HUES48 (cell line): ENCODE data around the gene PMVK.
"Not testable (repeated sequence)": the region's sequence is repeated elsewhere in the genome, so short reads cannot be mapped to it uniquely, and the experiment has no call there.

Experiments
- H3K27ac ChIP-seq: one replicate; pipeline ENCODE4 v1.7.0; 2013; ENCODE audit warnings: low read depth, low read length, inconsistent platforms
- H3K27me3 ChIP-seq: 2 replicates; pipeline ENCODE4 v1.6.1; 2013; ENCODE audit warnings: mild to moderate bottlenecking, low read length; ENCODE audit not compliant: control insufficient read depth, insufficient read depth
- H3K36me3 ChIP-seq: 2 replicates; pipeline ENCODE4 v1.6.1; 2013; ENCODE audit warnings: low read length; ENCODE audit not compliant: control insufficient read depth, insufficient read depth
- H3K4me1 ChIP-seq: 2 replicates; pipeline ENCODE4 v1.6.1; 2013; ENCODE audit warnings: mild to moderate bottlenecking, low read length; ENCODE audit not compliant: control insufficient read depth, insufficient read depth
- H3K4me3 ChIP-seq: 2 replicates; pipeline ENCODE4 v1.5.1; 2013; ENCODE audit warnings: mild to moderate bottlenecking, low read depth, low read length
- H3K9ac ChIP-seq: 2 replicates; pipeline ENCODE4 v1.6.1; 2013; ENCODE audit warnings: mild to moderate bottlenecking, low read depth, low read length, moderate library complexity
- H3K9me3 ChIP-seq: 2 replicates; pipeline ENCODE4 v1.6.1; 2013; ENCODE audit warnings: low read length; ENCODE audit not compliant: control insufficient read depth, insufficient read depth

Gene PMVK

DNA sequence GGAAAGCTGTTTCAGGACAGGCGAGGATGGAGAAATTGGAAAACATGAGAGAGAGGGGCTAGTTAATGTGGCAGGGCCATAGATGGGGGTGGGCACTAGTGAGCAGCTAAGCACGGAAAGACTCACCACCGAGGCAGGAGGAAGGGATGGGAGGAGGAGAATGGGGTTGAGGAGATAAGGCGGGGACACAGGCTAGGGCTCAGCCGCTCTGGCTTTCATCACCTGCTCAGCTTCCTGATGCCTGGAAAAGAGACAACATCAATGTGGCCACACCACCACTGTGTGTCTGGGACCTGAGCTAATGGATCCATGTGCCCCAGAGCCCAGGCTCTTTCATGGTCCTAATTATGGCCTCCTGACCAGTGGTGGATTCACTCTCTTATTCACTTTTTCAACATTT lies 27.6 kb downstream of the PMVK start:
- Histone ChIP-seq H3K27ac (no peak overlapping the region), H3K4me3 (no peak overlapping the region), H3K9ac (no peak overlapping the region), H3K4me1 (no peaks in the 10 kb centered on the region), H3K27me3 (no peaks in the 10 kb centered on the region; the same call in 1 of the 2 replicates), H3K36me3 (no peaks in the 10 kb centered on the region), H3K9me3 (peaks cover 6% of the 10 kb centered on the region; the same call in 1 of the 2 replicates)

GRCh38 chr1:154908129-154908528 lies 28.4 kb downstream of the PMVK start:
- not testable (repeated sequence) for H3K36me3 ChIP-seq, H3K9me3 ChIP-seq, H3K4me1 ChIP-seq, H3K27me3 ChIP-seq, H3K9ac ChIP-seq, H3K27ac ChIP-seq, H3K4me3 ChIP-seq

GRCh38 chr1:154906621-154907081 lies 29.9 kb downstream of the PMVK start:
- H3K4me1 ChIP-seq = no peaks in the 10 kb centered on the region
- no peaks in the 10 kb centered on the region for H3K27me3 ChIP-seq
- no peak overlapping the region for H3K27ac ChIP-seq
- no peaks in the 10 kb centered on the region for H3K36me3 ChIP-seq
- H3K9me3 ChIP-seq = peaks cover 6% of the 10 kb centered on the region; the same call in 1 of the 2 replicates
- H3K9ac ChIP-seq = no peak overlapping the region
- H3K4me3 ChIP-seq = no peak overlapping the region

DNA sequence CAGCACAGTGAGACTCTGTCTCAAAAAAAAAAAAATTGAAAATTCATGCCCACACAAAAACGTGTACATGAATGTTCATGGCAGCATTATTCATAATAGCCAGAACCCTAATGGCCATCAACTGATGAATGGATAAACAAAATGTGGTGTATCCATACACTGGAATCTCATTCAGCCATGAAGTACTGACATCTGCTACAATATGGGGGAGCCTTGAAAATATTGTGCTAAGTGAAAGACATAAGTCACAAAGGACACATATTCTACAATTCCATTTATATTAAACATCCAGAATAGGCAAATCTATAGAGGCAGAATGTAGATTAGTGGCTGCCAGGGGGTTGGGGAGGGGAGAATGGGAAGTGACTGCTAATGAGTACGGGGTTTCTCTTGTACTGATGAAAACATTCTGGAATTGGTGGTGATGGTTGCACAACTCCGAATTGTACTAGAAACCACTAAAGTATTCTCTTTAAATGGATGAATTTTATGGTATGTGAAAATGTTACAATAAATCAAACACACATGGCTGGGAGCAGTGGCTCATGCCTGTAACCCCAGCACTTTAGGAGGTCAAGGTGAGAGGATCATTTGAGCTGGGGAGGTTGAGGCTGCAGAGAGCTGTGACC lies 33.5 kb downstream of the PMVK start:
- Histone ChIP-seq H3K9ac (no peak overlapping the region), H3K9me3 (peaks cover 3% of the 10 kb centered on the region; the same call in 1 of the 2 replicates), H3K27me3 (no peaks in the 10 kb centered on the region), H3K36me3 (no peaks in the 10 kb centered on the region), H3K4me3 (no peak overlapping the region), H3K27ac (no peak overlapping the region), H3K4me1 (no peaks in the 10 kb centered on the region)

DNA sequence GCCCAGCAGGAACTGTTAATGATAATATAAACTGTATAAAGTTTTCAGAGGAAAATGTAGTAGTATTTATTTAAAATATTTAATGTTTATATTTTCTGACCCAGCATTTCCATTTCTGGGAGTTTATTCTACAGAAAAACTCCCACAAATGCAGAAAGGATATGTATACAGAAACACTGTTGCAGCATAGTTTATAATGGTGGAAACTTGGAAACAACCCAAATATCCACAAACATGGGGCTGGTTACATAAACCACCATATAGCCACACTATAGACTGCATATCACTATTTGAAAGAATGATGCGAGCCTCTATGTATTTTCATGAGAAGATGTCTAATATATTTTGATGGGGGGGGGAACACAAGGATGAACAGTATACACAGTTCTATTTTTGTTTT lies 34.9 kb downstream of the PMVK start:
- H3K4me3 ChIP-seq = no peak overlapping the region
- no peaks in the 10 kb centered on the region for H3K36me3 ChIP-seq
- no peaks in the 10 kb centered on the region for H3K27me3 ChIP-seq
- no peak overlapping the region for H3K9ac ChIP-seq
- no peaks in the 10 kb centered on the region for H3K4me1 ChIP-seq
- no peak overlapping the region for H3K27ac ChIP-seq
- H3K9me3 ChIP-seq = no peaks in the 10 kb centered on the region

- Histone ChIP-seq H3K4me3 (no peak overlapping the region), H3K9ac (no peak overlapping the region), H3K27me3 (no peaks in the 10 kb centered on the region), H3K36me3 (no peaks in the 10 kb centered on the region), H3K9me3 (no peaks in the 10 kb centered on the region), H3K27ac (no peak overlapping the region), H3K4me1 (no peaks in the 10 kb centered on the region)
Observed at GRCh38 chr1:154899041-154899440, 37.5 kb downstream of the PMVK start.

- Histone ChIP-seq H3K9me3 (no peaks in the 10 kb centered on the region), H3K4me3 (no peak overlapping the region), H3K4me1 (no peaks in the 10 kb centered on the region), H3K27ac (no peak overlapping the region), H3K36me3 (no peaks in the 10 kb centered on the region), H3K9ac (no peak overlapping the region), H3K27me3 (no peaks in the 10 kb centered on the region)
Observed at GRCh38 chr1:154896771-154897286, 39.7 kb downstream of the PMVK start.

- Histone ChIP-seq H3K9ac (no peak overlapping the region), H3K4me1 (no peaks in the 10 kb centered on the region), H3K27me3 (no peaks in the 10 kb centered on the region), H3K36me3 (no peaks in the 10 kb centered on the region), H3K27ac (no peak overlapping the region), H3K9me3 (no peaks in the 10 kb centered on the region), H3K4me3 (no peak overlapping the region)
Observed at GRCh38 chr1:154895798-154896197, 40.7 kb downstream of the PMVK start.

- Histone ChIP-seq H3K27ac (no peak overlapping the region), H3K36me3 (no peaks in the 10 kb centered on the region), H3K9me3 (no peaks in the 10 kb centered on the region), H3K27me3 (no peaks in the 10 kb centered on the region; the same call in 1 of the 2 replicates), H3K4me1 (no peaks in the 10 kb centered on the region), H3K9ac (no peak overlapping the region), H3K4me3 (no peak overlapping the region)
Observed at GRCh38 chr1:154891452-154891851, 45.1 kb downstream of the PMVK start.

DNA sequence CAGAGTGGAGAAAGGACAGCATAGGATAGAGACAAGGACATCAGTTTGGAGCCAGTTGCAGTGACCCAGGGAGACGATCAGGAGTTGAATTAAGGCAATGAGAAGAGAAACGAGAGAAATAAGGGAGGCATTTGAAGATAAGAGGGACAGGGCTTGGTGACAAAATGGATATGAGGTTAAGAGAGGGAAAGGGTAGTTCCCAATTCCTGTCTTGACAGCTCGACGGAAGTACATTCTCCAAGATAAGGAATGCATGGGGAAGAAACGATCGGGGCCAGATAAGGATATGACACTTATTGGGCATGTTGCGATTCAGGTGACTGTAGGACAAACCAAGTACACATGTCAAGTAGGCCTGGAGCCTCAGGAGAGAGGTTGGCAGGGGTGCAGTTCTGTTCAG lies 47.8 kb downstream of the PMVK start:
- Histone ChIP-seq H3K9me3 (no peaks in the 10 kb centered on the region), H3K36me3 (no peaks in the 10 kb centered on the region), H3K4me3 (no peak overlapping the region), H3K9ac (no peak overlapping the region), H3K27me3 (no peaks in the 10 kb centered on the region; the same call in 1 of the 2 replicates), H3K4me1 (no peaks in the 10 kb centered on the region), H3K27ac (no peak overlapping the region)

DNA sequence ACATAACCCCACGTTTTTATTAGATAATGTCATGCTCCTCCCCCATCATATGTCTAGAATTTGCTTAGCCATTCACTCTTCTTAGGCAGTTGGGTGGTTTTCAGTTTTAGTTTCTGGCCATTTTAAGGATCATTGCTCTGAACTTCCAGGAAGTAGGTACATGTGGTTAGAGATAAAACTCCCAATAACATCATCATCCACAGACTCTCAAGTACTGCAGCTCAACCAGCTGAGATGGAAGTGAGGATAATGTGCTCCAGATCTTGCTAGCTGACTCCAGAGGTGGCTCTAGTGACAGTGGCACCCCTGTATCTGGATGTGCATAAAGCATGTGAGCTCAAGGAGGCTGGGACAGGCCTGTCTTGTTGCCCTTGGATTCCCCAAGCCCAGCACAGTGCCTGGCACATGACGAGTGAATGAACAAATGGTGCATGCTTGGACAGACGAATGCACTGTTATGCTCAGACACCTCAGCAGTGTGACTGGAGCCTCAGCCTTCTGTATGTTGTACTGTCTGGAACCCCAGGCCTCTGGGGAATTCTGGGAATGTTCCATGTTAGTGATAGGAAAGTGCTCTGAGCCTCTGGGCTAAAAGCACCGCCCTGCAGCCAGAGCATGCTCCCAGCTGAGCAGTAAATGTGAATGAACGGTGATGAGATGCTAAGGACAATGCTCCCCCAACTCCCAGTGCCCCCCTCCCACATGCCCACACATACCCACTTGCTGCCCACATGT lies 50.1 kb downstream of the PMVK start:
- Histone ChIP-seq H3K27ac (no peak overlapping the region), H3K9ac (no peak overlapping the region), H3K4me3 (no peak overlapping the region)

More for the DNA sequence above, 50.1 kb downstream of the PMVK start:
- H3K36me3 ChIP-seq = no peaks in the 10 kb centered on the region
- no peaks in the 10 kb centered on the region for H3K9me3 ChIP-seq
- no peaks in the 10 kb centered on the region; the same call in 1 of the 2 replicates for H3K27me3 ChIP-seq
- H3K4me1 ChIP-seq = no peaks in the 10 kb centered on the region
